Testis (tissue), 3 donors: Measurements from ENCODE around the gene LRRC37A. TPM values are rescaled to one million over a fixed set of nuclear protein-coding genes. Genes with fewer than 3 reads are reported as not detected.
"Not testable (repeated sequence)": the region's sequence is repeated elsewhere in the genome, so short reads cannot be mapped to it uniquely, and the experiment has no call there.

Experiments used
- DNase-seq: peaks from one replicate; pipeline ENCODE4 v3.0.0-alpha.2; 2019
- H3K27ac ChIP-seq, 2 donors: fragments of 200-600 bp; sonication (generic); one replicate each; pipeline ENCODE4 v1.5.1; 2019
- H3K27me3 ChIP-seq: fragments of 200-600 bp; sonication (generic); one replicate; pipeline ENCODE4 v1.5.1; 2019
- H3K36me3 ChIP-seq: fragments of 200-600 bp; sonication (generic); one replicate; pipeline ENCODE4 v1.5.1; 2017; ENCODE audit warnings: low read depth; ENCODE audit errors: missing control alignments
- H3K4me1 ChIP-seq: fragments of 200-600 bp; sonication (generic); one replicate; pipeline ENCODE4 v1.5.1; 2019
- H3K4me3 ChIP-seq, 2 donors: fragments of 200-600 bp; sonication (generic); one replicate each; pipeline ENCODE4 v1.5.1; 2017 to 2019
- H3K9me3 ChIP-seq: fragments of 200-600 bp; sonication (generic); one replicate; pipeline ENCODE4 v1.5.1; 2017
- WGBS, 2 donors: methylation state at CpG; one replicate each; pipeline ENCODE4 v1.1.5; 2018; 5-methylcytosine and 5-hydroxymethylcytosine counted together
- intact Hi-C: fragments of 100-400 bp; cut with DNase I; formaldehyde crosslinking; loops from one replicate; pipeline ENCODE4 v1.15.1; 2023; ENCODE audit warnings: low total_unique reads
- polyA plus RNA-seq: library from polyadenylated mRNA; stranded (reverse); fragments of 350-450 nt; fragmentation: Illumina TruSeq; extraction: RNeasy Lipid Tissue Mini Kit (QIAGEN cat#74804); gene quantifications from one replicate; pipeline ENCODE4 v1.2.3, GENCODE V29; 2014; ENCODE audit warnings: low read depth, low replicate concordance; ENCODE audit not compliant: insufficient read depth
- total RNA-seq, 2 donors: library from RNA; depleted of rRNA; stranded (reverse); fragments of >200 nt; gene quantifications; one replicate each; pipeline ENCODE4 v1.2.3, GENCODE V29; 2016
- TF ChIP-seq, protein P1 (sequence below), 3 experiments: fragments of 450-650 bp in 2 of 3; fragments of 200-600 bp in 1 of 3; sonication (generic) in 1 of 3; IDR thresholded peaks; one replicate each; pipeline ENCODE4 v1.5.1; 2016 to 2019; ENCODE audit warnings: antibody characterized with exemption in 3 of 3, mild to moderate bottlenecking in 2 of 3, moderate library complexity in 1 of 3

LRRC37A gene
- total and polyA plus RNA-seq, 3 donors from 2014 or later: 7.8 to 18.9 (median 10.2) TPM

DNA sequence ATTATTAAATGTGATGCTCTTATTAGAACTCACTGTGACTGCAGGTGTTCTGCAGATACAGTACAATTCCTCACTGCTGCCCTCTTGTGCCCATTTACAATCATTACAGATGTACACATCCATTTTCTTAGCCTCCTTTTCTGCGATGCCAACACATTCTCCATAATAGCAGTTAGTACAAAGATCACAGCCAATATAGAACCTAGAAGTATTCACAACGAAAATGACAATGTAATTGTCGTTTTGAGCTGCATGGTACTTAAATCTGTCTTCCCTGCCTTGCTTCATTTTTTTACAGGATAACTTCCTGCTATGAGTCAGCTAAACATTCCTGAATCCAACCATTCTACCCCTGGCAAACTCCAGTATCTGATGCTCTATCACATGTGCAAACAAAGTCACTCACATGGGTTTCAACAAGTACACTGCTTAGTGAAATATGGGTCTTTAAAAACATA lies 8.1 kb upstream of the LRRC37A start:
- DNase-seq: peak; percentile 59
- H3K27ac ChIP-seq, H3K9me3 ChIP-seq, intact Hi-C loops, H3K4me1 ChIP-seq, H3K4me3 ChIP-seq, H3K36me3 ChIP-seq, H3K27me3 ChIP-seq: not testable (repeated sequence)
- 13 to 17% methylated on average over 3 of the region's 3 CpGs for WGBS, 2 donors
- TF ChIP-seq, protein P1, sequence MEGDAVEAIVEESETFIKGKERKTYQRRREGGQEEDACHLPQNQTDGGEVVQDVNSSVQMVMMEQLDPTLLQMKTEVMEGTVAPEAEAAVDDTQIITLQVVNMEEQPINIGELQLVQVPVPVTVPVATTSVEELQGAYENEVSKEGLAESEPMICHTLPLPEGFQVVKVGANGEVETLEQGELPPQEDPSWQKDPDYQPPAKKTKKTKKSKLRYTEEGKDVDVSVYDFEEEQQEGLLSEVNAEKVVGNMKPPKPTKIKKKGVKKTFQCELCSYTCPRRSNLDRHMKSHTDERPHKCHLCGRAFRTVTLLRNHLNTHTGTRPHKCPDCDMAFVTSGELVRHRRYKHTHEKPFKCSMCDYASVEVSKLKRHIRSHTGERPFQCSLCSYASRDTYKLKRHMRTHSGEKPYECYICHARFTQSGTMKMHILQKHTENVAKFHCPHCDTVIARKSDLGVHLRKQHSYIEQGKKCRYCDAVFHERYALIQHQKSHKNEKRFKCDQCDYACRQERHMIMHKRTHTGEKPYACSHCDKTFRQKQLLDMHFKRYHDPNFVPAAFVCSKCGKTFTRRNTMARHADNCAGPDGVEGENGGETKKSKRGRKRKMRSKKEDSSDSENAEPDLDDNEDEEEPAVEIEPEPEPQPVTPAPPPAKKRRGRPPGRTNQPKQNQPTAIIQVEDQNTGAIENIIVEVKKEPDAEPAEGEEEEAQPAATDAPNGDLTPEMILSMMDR (IDR thresholded peaks at IDR 0.05): peak; percentile 48 to 71 (median 70)

DNA sequence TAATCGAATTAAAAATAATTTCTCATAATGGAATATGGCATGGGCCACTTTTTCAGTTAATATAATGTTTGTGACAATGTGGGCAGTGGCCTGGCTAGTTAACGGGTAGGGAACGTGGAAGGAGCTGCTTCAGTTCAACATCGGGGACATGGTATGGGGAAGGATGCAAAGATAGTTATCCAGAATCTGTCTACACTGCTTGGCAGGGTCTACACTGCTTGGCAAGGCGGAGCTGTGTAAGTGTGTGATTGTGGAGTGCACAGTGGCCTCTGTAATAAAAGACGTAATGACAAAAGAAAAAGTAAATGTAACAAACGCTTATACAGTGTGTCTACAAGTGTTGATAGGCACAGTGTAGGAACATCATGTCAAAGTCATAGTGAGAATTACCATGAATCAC lies 7.3 kb upstream of the LRRC37A start:
- H3K4me3 ChIP-seq, H3K9me3 ChIP-seq, DNase-seq, H3K4me1 ChIP-seq, H3K27me3 ChIP-seq, H3K36me3 ChIP-seq, intact Hi-C loops, H3K27ac ChIP-seq: not testable (repeated sequence)
- 80 to 87% methylated on average over 7 of the region's 7 CpGs for WGBS, 2 donors

DNA sequence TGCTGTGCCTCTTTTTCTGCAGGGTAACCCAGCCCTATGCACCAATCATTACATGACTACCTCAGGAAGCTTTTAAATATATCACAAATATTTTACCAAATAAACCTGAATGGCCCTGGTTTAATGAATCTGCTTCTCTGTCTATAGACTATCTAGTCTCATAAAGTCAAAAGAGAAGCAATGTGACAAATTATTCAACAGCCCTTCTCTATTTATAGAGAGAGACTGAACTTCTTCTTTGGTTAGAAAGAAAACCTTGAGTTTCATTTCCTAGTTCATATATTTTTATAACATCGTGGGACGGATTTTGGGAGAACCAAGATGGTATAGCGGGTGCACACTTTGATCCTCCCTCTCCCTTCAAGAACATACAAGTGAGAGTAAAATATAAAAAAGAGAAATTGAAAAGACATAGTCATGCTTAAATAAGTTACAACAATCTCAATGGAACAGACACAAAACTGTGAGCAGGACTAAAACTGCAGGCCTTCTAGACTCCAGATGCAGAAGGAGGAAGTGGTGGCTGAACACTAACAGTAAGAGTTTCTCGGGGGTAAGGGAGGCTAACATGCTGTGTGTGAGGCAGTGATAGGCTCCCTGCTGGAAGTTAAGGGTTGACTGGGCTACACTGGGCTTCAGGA lies 3.9 kb upstream of the LRRC37A start:
- WGBS, 2 donors: 81 to 85% methylated on average over 4 of the region's 4 CpGs
- intact Hi-C loops, H3K4me3 ChIP-seq, DNase-seq, H3K36me3 ChIP-seq, H3K4me1 ChIP-seq, H3K27ac ChIP-seq, H3K9me3 ChIP-seq, H3K27me3 ChIP-seq: not testable (repeated sequence)

DNA sequence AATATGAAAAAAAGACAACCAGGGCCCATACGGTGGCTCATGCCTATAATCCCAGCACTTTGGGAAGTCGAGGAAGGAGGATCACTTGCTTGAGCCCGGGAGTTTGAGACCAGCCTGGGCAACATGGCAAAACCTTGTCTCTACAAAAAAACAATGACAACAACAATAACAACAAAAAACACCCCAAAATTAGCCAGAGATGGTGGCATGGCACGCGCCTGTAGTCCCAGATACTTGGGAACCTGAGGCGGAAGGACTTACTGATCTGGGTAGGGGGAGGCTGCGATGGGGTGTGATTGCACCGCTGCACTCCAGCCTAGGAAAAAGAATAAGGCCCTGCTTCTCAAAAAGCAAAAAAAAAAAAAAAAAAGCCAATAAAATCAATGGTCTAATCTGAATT lies 3.3 kb upstream of the LRRC37A start:
- WGBS, 2 donors: 90 to 93% methylated on average over 8 of the region's 8 CpGs
- H3K27me3 ChIP-seq, H3K4me3 ChIP-seq, H3K4me1 ChIP-seq, H3K36me3 ChIP-seq, intact Hi-C loops, DNase-seq, H3K27ac ChIP-seq, H3K9me3 ChIP-seq: not testable (repeated sequence)

DNA sequence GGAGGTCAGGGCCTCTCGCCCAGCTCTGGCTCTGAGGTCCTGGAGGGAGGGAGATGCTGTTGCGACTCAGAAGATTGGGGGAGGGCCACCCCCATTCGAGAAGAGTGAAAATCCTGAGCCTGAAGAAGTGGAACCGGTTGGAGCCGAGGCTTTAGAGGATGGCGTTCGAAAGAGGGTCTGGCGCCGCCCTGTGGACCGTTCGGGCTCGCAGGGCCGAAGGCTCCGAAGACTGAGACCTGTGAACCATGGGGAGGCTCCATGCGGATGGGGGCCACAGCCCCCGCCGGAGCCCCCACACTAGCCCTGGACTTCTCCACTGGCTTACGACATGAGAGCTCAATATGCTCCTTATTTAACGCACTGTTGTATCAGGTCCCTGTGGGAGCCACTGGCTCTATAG lies 46.3 kb downstream of the LRRC37A start:
- DNase-seq, H3K27me3 ChIP-seq, H3K4me1 ChIP-seq, H3K9me3 ChIP-seq, H3K27ac ChIP-seq, intact Hi-C loops, H3K4me3 ChIP-seq, H3K36me3 ChIP-seq: not testable (repeated sequence)
- no CpG with 5 or more reads among the region's 19 CpGs for WGBS, 2 donors

DNA sequence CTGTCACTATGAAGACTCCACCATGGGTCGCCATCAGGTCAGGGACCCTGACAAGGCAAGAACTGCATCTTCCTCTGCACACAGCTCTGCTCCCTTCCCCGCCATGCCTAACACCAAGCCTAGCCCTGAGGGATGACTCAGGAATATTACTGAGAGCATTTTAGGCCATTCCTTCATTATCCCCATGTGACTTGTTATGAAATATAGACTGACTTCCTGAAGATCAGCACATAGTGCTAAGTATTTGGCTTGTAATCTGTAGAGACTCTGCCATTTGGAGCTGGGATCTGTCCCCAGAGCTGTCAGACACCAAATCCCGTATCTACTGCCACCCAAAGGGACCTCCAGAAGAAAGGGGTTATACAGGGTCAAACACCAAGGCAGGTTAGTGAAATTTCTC lies 47.2 kb downstream of the LRRC37A start:
- H3K4me1 ChIP-seq, H3K9me3 ChIP-seq, H3K4me3 ChIP-seq, H3K27me3 ChIP-seq, H3K27ac ChIP-seq, H3K36me3 ChIP-seq, intact Hi-C loops, DNase-seq: not testable (repeated sequence)
- no CpG with 5 or more reads among the region's 3 CpGs for WGBS, 2 donors

DNA sequence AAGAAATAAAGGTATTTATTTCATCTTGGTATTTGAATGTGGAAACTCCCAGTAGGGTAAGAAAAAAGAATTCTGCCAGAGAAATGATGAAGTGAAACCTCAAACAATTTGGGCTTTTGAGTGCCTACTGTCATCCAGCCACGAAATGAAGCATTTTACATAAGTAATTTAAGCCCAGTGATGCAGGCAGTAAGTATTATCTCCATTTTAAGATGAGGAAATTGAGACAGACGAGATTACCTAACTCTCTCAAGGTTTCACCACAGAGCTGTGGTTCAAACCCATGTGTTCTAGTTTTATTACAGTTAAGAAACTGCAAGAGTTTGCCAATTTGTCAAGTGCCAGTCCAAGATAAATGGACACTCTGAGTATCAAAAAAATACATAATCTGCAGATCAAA lies 53.4 kb downstream of the LRRC37A start:
- H3K9me3 ChIP-seq, H3K27ac ChIP-seq, H3K27me3 ChIP-seq, DNase-seq, H3K4me1 ChIP-seq, H3K4me3 ChIP-seq, H3K36me3 ChIP-seq, intact Hi-C loops: not testable (repeated sequence)
- WGBS, 2 donors: no CpG with 5 or more reads among the region's 2 CpGs

DNA sequence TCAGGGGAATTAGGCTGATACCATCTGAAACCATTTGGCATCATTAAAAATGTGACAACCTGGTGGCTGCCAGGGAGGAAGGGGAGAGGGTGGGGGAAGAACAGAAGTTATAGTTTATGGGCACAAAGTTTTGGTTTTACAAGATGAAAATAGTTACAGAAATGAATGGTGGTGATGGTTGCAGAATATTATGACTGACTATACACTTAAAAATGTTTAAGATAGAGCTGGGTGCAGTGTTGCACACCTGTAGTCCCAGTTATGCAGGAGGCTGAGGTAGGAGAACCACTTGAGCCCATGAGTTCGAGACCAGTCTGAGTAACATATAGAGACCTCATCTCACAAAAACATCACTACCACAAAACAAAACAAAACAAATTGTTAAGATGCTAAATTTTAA lies 54.1 kb downstream of the LRRC37A start:
- H3K27ac ChIP-seq, H3K4me3 ChIP-seq, intact Hi-C loops, H3K9me3 ChIP-seq, DNase-seq, H3K4me1 ChIP-seq, H3K36me3 ChIP-seq, H3K27me3 ChIP-seq: not testable (repeated sequence)
- no CpG with 5 or more reads among the region's 1 CpG for WGBS, 2 donors

DNA sequence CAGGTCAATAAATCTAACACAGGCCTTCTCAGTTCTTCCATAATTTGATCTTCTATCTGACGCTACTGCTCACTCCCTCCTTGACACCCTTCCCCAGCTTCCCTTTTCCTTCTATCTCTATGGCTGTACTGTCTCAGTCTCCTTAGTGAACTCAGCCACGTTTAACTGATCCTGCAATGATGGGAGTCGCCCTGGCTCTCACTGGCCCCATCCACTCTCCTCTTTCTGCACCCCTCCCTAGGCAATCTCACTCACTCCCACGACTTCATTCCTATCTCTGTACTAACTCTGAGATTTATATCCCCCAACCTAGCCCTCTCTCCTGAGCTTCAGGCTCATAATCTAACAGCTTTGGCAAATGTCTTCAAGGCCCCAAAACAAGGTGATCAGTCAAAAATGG lies 58.9 kb downstream of the LRRC37A start:
- H3K36me3 ChIP-seq, intact Hi-C loops, H3K27me3 ChIP-seq, H3K27ac ChIP-seq, H3K4me3 ChIP-seq, H3K9me3 ChIP-seq, H3K4me1 ChIP-seq, DNase-seq: not testable (repeated sequence)
- no CpG with 5 or more reads among the region's 4 CpGs for WGBS, 2 donors

DNA sequence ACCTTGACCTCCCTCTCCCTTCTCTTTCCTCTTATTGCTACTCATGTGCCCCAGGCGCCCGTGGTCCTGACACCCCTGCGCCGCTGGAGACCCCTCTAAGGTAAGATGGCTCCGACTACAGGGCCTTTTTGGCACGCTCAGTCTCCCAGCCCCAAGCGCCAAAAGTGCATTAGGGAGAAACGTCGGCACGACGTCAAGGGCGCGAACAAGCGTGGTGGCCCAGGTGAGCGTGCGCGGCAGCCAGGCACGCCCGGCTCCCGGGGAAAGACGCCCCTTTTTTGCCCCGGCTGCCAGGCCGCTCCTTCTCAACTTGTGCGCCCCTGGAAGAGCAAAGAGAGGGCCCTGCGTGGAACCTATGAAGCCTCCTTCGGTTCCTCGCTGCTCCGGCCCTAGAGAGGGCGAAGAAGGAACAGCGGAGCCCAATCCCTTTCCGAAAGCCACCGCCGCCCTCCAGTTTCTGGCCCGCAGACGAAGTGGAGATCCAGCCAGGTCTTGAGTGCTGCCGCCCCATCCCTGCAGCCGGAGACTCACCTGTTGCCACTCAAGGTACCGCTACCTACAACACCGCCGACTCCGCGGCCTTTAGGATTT lies 66.3 kb downstream of the LRRC37A start:
- WGBS, 2 donors: no CpG with 5 or more reads among the region's 42 CpGs
- DNase-seq, H3K4me3 ChIP-seq, H3K4me1 ChIP-seq, H3K27ac ChIP-seq, H3K9me3 ChIP-seq, intact Hi-C loops, H3K27me3 ChIP-seq, H3K36me3 ChIP-seq: not testable (repeated sequence)

DNA sequence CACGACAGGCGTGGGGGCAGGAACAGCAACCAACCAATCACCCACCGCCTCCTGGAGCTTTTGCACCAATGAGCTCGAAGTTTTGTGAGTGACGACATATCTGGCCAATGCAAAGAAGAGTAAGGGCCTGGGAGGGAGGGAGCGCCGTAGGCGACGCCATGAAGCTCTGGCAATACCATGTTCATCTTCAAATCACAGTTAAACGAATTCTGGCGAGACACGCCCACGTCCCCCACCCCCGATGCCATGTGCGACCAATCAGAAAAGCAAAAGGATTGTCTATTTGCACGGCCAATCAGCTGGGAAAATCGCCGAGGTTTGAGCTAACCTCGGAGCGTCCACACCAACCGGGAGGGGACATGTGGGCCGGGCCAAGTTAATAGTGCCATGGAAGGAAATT lies 66.8 kb downstream of the LRRC37A start, which contains the start of gene ARL17B:
ARL17B (minus strand) TSS at position 12 of the 400 bp plus-strand sequence. CDS start 3,369 bp downstream, outside the sequence.
- H3K36me3 ChIP-seq, intact Hi-C loops, H3K4me1 ChIP-seq, H3K27me3 ChIP-seq, H3K9me3 ChIP-seq, H3K4me3 ChIP-seq, H3K27ac ChIP-seq: not testable (repeated sequence)
- WGBS, 2 donors: no CpG with 5 or more reads among the region's 22 CpGs
- peak; percentile 93 for DNase-seq
